Suprapubic skin (tissue), 4 donors: ENCODE data around the gene FCAR. TPM values are rescaled to one million over a fixed set of nuclear protein-coding genes. Genes with fewer than 3 reads are reported as not detected.
"Not testable (repeated sequence)": the region's sequence is repeated elsewhere in the genome, so short reads cannot be mapped to it uniquely, and the experiment has no call there.

Experiments used
- DNase-seq, 2 donors: peaks; one replicate each; pipeline ENCODE4 v3.0.0-alpha.2; 2019; ENCODE audit warnings: low spot score in 2 of 2
- H3K27ac ChIP-seq: fragments of 200-600 bp; sonication (generic); one replicate; pipeline ENCODE4 v1.5.1; 2019
- H3K27me3 ChIP-seq: fragments of 200-600 bp; sonication (generic); one replicate; pipeline ENCODE4 v1.5.1; 2019
- H3K36me3 ChIP-seq: fragments of 200-600 bp; sonication (generic); one replicate; pipeline ENCODE4 v1.5.1; 2019
- H3K4me1 ChIP-seq: fragments of 200-600 bp; sonication (generic); one replicate; pipeline ENCODE4 v1.5.1; 2019
- H3K4me3 ChIP-seq: fragments of 200-600 bp; sonication (generic); one replicate; pipeline ENCODE4 v1.5.1; 2019; ENCODE audit warnings: mild to moderate bottlenecking
- H3K9me3 ChIP-seq: fragments of 200-600 bp; sonication (generic); one replicate; pipeline ENCODE4 v1.5.1; 2019
- CTCF ChIP-seq, 2 donors: fragments of 200-600 bp in 1 of 2; fragments of 450-650 bp in 1 of 2; sonication (generic) in 1 of 2; IDR thresholded peaks; one replicate each; pipeline ENCODE4 v1.5.1; 2016 to 2019; ENCODE audit warnings: antibody characterized with exemption in 2 of 2, mild to moderate bottlenecking in 1 of 2, moderate library complexity in 1 of 2
- EP300 ChIP-seq: sonication (generic); formaldehyde crosslinking; IDR thresholded peaks from one replicate; pipeline ENCODE4 v1.6.1; 2017; ENCODE audit warnings: antibody characterized with exemption
- POLR2A ChIP-seq, 2 donors: fragments of 450-650 bp; IDR thresholded peaks; one replicate each; pipeline ENCODE4 v1.6.1; 2017; ENCODE audit warnings: antibody characterized with exemption in 2 of 2, mild to moderate bottlenecking in 2 of 2, moderate library complexity in 2 of 2
- POLR2AphosphoS5 ChIP-seq, 3 donors: sonication (generic); formaldehyde crosslinking; IDR thresholded peaks; one replicate each; pipeline ENCODE4 v1.6.1; 2017; ENCODE audit warnings: antibody characterized with exemption in 3 of 3
- WGBS: methylation state at CpG from one replicate; pipeline ENCODE4 v1.1.5; 2018; 5-methylcytosine and 5-hydroxymethylcytosine counted together
- total RNA-seq, 4 donors: library from RNA; depleted of rRNA; stranded (reverse); fragments of >200 nt; gene quantifications; one replicate each; pipeline ENCODE4 v1.1.0, GENCODE V29; 2016

The FCAR gene
- total RNA-seq, 4 donors from 2014 or later, result 0.87 TPM; not detected in 3

GRCh38 chr19:54850930-54851329 is 23.1 kb upstream of the FCAR start:
- WGBS, result 50% methylated on average over 2 of the region's 2 CpGs
- Histone ChIP-seq H3K4me3 (no peak overlapping the region), H3K9me3 (no peaks in the 10 kb centered on the region), H3K4me1 (no peaks in the 10 kb centered on the region), H3K36me3 (no peaks in the 10 kb centered on the region), H3K27me3 (no peaks in the 10 kb centered on the region), H3K27ac (no peak overlapping the region)
- no peak for TF ChIP-seq POLR2A (IDR thresholded peaks at IDR 0.05)
- no peak for TF ChIP-seq EP300
- no peak for TF ChIP-seq POLR2AphosphoS5 (IDR thresholded peaks at IDR 0.05)
- TF ChIP-seq CTCF (IDR thresholded peaks at IDR 0.05), result no peak
- no peak for DNase-seq

GRCh38 chr19:54851353-54851752 is 22.7 kb upstream of the FCAR start:
- no peaks in the 10 kb centered on the region for H3K4me1 ChIP-seq
- H3K4me3 ChIP-seq, result no peak overlapping the region
- H3K9me3 ChIP-seq, result no peaks in the 10 kb centered on the region
- no peak overlapping the region for H3K27ac ChIP-seq
- no peaks in the 10 kb centered on the region for H3K36me3 ChIP-seq
- WGBS, result 91% methylated on average over 7 of the region's 7 CpGs
- no peak for DNase-seq
- no peaks in the 10 kb centered on the region for H3K27me3 ChIP-seq
- no peak for TF ChIP-seq EP300
- no peak for TF ChIP-seq POLR2A (IDR thresholded peaks at IDR 0.05)
- no peak for TF ChIP-seq POLR2AphosphoS5 (IDR thresholded peaks at IDR 0.05)
- no peak for TF ChIP-seq CTCF (IDR thresholded peaks at IDR 0.05)

- not testable (repeated sequence) for H3K36me3 ChIP-seq, H3K4me1 ChIP-seq, H3K9me3 ChIP-seq, H3K27ac ChIP-seq, H3K27me3 ChIP-seq, H3K4me3 ChIP-seq, DNase-seq
- WGBS, result 63% methylated on average over 1 of the region's 1 CpG
These were observed 18.8 kb upstream of the FCAR start for GRCh38 chr19:54855241-54855640.

- WGBS, result 84% methylated on average over 3 of the region's 3 CpGs
- not testable (repeated sequence) for H3K4me1 ChIP-seq, DNase-seq, H3K4me3 ChIP-seq, H3K9me3 ChIP-seq, H3K27me3 ChIP-seq, H3K27ac ChIP-seq, H3K36me3 ChIP-seq
These were observed 15.6 kb upstream of the FCAR start for GRCh38 chr19:54858476-54858875.

GRCh38 chr19:54859421-54859820 is 14.6 kb upstream of the FCAR start:
- H3K4me3 ChIP-seq, H3K9me3 ChIP-seq, H3K27me3 ChIP-seq, H3K36me3 ChIP-seq, DNase-seq, H3K27ac ChIP-seq, H3K4me1 ChIP-seq: not testable (repeated sequence)
- WGBS, result 69% methylated on average over 7 of the region's 7 CpGs

GRCh38 chr19:54863459-54863858 is 10.6 kb upstream of the FCAR start:
- 100% methylated on average over 2 of the region's 3 CpGs for WGBS
- not testable (repeated sequence) for H3K9me3 ChIP-seq, H3K27me3 ChIP-seq, H3K27ac ChIP-seq, H3K4me3 ChIP-seq, H3K4me1 ChIP-seq, H3K36me3 ChIP-seq, DNase-seq

GRCh38 chr19:54871696-54872095 is 2.3 kb upstream of the FCAR start:
- H3K27me3 ChIP-seq, result no peaks in the 10 kb centered on the region
- DNase-seq, result no peak
- no peak overlapping the region for H3K27ac ChIP-seq
- H3K36me3 ChIP-seq, result no peaks in the 10 kb centered on the region
- no peak for TF ChIP-seq EP300
- TF ChIP-seq POLR2AphosphoS5 (IDR thresholded peaks at IDR 0.05), result no peak
- H3K9me3 ChIP-seq, result no peaks in the 10 kb centered on the region
- H3K4me3 ChIP-seq, result no peak overlapping the region
- 65% methylated on average over 3 of the region's 3 CpGs for WGBS
- H3K4me1 ChIP-seq, result no peaks in the 10 kb centered on the region

- WGBS, result 58% methylated on average over 2 of the region's 2 CpGs
- Histone ChIP-seq H3K4me1 (no peaks in the 10 kb centered on the region), H3K27me3 (peaks cover 1% of the 10 kb centered on the region), H3K4me3 (no peak overlapping the region), H3K9me3 (no peaks in the 10 kb centered on the region), H3K36me3 (no peaks in the 10 kb centered on the region), H3K27ac (no peak overlapping the region)
- TF ChIP-seq CTCF (IDR thresholded peaks at IDR 0.05), result no peak
- TF ChIP-seq POLR2A (IDR thresholded peaks at IDR 0.05), result no peak
- DNase-seq, result no peak
These were observed 1.5 kb downstream of the FCAR start for GRCh38 chr19:54875506-54875905.
